Stimulated activated CD4-positive, alpha-beta T cell treated with anti-CD3 and anti-CD28 coated beads, Interleukin-4, amount 100 ng/mL, for 48 hours (primary cell): Measurements from ENCODE around the gene ENTHD1.
A peak's percentile ranks its signal among the peaks of the same experiment; 100 is the strongest.
"Not testable (repeated sequence)": the region's sequence is repeated elsewhere in the genome, so short reads cannot be mapped to it uniquely, and the experiment has no call there.

Source experiments
- DNase-seq, 2 donors: peaks; one replicate each; pipeline ENCODE4 v3.0.0-alpha.2; 2020; ENCODE audit warnings: low read depth in 2 of 2

The ENTHD1 gene

DNA sequence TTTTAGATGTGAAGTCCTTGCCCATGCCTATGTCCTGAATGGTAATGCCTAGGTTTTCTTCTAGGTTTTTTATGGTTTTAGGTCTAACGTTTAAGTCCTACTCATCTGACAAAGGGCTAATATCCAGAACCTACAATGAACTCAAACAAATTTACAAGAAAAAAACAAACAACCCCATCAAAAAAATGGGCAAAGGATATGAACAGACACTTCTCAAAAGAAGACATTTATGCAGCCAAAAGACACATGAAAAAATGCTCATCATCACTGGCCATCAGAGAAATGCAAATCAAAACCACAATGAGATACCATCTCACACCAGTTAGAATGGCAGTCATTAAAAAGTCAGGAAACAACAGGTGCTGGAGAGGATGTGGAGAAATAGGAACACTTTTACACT lies 47.0 kb downstream of the ENTHD1 start:
- DNase-seq: not testable (repeated sequence)

GRCh38 chr22:39845529-39845928 lies 48.0 kb downstream of the ENTHD1 start:
- DNase-seq: no peak

GRCh38 chr22:39839917-39840510 lies 53.5 kb downstream of the ENTHD1 start:
- peak in 1 of 2 donors; percentile 30 for DNase-seq

DNA sequence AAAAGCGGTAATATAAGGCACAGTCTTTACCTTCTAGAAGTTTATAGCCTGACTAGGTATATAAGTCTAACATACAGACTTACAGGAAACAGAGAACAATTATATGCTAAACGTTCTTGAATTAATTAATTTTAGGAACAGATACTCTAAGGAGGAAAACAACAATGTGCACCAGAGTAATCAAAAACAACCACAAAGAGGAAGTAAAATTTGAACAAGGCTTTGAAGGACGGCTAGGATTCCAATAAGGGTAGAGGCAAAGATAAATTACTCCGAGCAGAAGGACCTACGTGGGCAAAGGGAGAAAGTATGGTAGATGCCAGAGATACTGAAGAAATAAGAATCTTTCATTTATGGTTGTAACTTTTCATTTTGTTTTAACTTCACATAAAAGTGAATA lies 54.4 kb downstream of the ENTHD1 start:
- no peak for DNase-seq

DNA sequence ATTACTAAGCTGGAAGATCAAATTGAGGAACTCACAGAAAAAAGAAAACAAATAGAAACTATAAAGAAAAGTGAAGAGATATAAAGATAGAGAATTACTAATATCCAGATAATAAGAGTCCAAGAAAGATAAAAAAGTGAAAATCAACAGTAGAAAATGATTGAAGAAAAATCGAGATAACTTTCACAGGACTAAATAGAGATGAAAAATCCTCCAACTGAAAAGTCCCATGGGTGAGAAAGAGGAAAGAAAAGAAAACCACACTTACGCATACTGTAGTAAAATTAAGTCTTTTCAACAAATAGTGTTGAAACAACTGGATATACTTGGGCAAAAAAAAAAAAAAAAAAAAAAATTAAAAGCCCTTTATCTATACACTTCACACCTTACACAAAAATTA lies 60.0 kb downstream of the ENTHD1 start:
- no peak for DNase-seq

DNA sequence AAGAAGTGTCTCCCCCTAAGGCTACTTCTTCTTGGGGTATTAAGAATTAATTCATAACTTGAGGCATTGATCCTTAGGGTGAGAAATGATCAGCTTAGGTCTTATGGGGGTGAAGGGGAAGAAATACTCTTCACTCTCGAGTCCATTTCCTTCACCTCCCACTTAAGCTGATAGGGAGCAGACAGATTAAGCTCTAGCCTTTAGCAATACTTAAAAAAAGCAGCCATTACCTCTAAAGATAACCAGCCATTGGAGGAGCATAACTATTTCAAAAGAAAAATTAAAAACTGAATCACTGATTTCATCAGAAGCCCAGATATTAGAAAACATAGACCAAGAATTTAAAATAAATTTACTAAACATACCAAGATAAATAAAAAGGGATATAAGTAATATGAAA lies 60.5 kb downstream of the ENTHD1 start:
- DNase-seq: no peak

DNA sequence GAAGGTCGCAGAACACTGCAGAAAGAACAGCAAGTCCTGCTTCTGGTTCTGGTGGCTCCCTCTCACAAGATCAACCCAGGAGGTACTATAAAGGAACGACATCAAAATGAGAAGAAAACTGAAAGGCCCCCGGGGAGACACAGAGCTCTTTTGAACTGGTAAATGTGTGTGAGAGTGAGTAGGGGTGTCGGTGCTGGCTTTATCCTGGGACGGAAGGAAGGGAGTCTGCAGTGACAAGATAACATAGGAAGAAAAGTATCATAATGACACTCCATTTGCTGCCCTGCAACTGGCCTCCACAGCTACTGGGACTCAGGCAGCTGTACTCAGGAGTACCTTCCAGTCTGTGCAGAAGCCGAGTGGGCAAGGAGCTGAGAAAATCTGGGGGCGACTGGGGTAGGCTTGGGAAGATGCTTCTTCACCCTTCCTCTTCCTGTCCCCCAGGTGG lies 60.9 kb downstream of the ENTHD1 start:
- DNase-seq: no peak

- DNase-seq: no peak
Observed at GRCh38 chr22:39825661-39826102, 67.9 kb downstream of the ENTHD1 start.

- DNase-seq: no peak
Observed at GRCh38 chr22:39821008-39821407, 72.6 kb downstream of the ENTHD1 start.

DNA sequence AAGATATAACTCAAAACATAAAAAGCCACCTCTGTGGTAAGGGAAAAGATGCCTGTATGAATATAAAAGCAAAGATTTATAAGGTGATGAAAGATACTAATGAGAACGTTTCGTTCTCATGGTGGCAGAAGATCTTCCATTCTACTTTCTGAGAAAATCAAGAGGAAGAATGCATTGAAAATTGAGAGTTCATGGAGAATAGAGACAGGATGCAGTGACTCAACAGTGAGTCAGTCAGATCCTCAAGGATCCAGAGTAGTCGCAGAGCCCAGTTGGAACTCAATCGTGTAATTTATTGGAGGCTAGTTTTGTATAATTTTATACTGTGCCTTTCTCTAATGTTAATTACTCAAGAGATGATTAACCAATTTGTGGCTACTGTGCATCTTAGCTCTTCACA lies 73.3 kb downstream of the ENTHD1 start:
- no peak for DNase-seq

DNA sequence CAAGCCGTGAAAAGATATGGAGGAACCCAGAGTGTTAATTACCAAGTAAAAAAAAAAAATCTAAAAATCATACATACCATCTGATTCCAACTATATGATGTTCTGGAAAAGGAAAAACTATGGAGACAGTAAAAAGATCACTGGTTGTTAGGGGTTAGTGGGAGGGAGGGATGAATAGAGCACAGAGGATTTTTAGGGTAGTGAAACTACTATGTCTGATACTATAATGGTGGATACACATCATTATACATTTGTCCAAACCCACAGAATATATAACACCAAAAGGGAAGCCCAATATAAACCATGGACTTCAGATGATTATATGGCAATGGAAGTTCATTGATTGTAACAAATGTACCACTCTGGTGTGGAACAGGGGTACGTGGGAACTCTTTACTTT lies 74.1 kb downstream of the ENTHD1 start:
- no peak for DNase-seq

DNA sequence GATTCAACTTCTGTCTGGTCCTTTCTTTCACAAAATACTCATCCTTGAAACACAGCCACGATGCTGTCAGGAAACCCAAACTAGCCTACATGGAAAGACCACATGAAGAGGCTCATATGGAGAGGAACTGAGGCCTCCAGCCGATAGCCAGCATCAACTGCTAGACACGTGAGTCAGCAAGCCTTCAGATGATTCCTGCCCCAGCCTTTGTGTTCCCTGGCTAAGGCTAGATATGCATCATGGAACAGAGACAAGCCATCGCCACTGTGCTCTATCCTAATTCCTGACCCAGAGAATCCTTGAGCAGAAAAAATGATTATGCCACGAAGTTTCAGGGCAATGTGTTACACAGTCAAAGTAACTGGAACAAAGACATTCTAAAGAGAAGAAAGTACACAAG lies 75.5 kb downstream of the ENTHD1 start:
- DNase-seq: no peak

GRCh38 chr22:39815932-39816331 lies 77.6 kb downstream of the ENTHD1 start:
- no peak for DNase-seq

- no peak for DNase-seq
Observed at GRCh38 chr22:39814899-39815298, 78.7 kb downstream of the ENTHD1 start.

DNA sequence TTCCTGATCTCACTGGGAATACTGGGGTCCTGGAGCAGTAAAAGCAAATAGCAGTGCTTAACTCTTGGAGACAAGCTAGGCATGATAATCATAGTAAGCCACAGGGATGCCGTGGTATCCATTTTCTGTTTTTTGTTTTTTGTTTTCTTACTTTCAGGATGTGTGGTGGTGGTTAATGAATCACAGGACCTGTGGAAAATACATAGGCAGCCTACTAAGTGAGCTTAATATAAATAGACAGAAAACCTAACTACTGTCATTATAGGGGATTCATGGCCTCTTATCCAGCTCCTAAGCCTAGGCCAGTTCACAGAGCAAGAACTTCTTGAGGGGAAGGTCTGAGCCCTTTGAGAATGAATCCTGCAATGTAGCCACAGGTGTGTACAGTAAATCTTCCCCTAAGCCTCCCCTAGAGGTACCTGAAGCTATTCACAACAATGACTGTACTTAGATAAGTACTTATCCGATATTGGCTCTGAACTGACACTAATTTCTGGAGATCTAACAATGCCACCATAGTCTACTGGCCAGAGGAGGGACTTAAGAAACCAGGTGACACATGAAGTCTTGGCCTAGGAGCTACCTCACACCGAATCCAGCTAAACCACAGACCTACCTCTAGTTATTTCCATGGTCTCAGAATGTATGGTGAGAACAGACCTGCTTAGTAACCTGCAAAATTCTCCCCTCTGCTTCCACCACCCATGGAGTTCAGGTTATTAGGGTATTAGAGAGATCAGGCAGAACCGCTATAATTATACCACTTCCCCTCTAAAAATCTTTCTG lies 83.6 kb downstream of the ENTHD1 start:
- no peak for DNase-seq

GRCh38 chr22:39808081-39808480 lies 85.5 kb downstream of the ENTHD1 start:
- peak; percentile 27 to 35 for DNase-seq

GRCh38 chr22:39806109-39806508 lies 87.5 kb downstream of the ENTHD1 start:
- DNase-seq: no peak

DNA sequence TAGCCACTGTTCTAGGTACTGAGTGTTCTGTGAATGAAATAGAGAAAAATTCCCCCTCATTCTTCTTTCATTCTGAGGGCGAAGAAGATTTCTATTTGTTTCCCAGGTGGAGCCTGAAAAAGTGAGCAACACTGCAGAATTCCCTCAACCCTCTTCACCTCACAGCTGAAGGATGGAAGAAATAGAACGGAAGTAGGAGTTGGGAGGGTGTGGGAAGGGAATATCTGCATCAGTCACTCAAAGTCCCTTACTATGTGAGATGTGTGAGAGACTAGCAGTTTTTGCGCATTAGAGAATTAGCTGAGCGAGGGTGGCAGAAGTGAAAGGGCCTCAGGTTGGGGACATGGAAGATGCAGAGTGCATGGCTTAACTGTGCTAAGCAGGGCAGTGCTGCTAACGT lies 88.4 kb downstream of the ENTHD1 start:
- DNase-seq: no peak

- DNase-seq: no peak
Observed at GRCh38 chr22:39802682-39803081, 90.9 kb downstream of the ENTHD1 start.

DNA sequence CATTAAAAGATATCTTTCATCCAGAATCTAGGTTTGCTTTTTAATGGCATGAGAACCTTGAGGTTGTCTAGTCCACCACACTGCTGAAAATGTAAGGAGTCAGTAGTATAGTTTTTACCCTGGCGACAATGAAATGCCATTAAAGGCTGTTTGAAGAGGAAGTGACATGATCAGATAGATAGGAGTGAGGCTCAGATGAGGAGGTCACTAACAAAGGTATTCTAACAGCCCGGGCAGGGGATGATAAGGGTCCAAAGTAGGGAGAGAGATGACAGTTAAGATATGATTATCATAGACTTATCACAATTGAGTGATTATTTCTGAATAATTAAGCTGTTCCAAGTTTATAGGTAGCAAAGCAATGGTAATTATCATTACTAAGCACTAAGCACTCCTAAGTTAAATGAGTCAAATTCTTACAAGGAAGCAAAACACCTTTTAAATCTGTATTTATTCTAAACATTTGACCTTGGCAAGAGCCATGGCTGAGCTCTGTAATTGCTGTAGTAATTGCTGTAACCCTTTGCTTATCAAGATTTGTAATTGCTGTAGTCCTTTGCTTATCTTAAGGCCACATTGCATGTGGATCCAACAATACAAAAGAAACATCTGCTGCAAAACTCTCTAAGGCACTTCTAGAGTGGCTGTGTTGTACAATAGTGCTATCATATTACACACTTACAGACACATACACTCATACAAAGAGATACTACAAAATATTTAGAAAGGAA lies 92.6 kb downstream of the ENTHD1 start:
- DNase-seq: no peak

- DNase-seq: no peak
Observed at GRCh38 chr22:39797528-39798147, 95.9 kb downstream of the ENTHD1 start.

GRCh38 chr22:39789788-39790187 lies 103.8 kb downstream of the ENTHD1 start:
- no peak for DNase-seq
